Natural killer cell (primary cell): ENCODE measurements around the gene TSSK2. TPM values are rescaled to one million over a fixed set of nuclear protein-coding genes. Genes with fewer than 3 reads are reported as not detected.
"Not testable (repeated sequence)": the region's sequence is repeated elsewhere in the genome, so short reads cannot be mapped to it uniquely, and the experiment has no call there.

Experiments used
- ATAC-seq, 3 donors: fragments of 150-1000 bp in 2 of 3; fragments of 200-7000 bp in 1 of 3; cut with Tn5 transposase; 1 replicate in 1 of 3; 2 replicates in 2 of 3; pipeline ENCODE4 v1.10.0; 2021; ENCODE audit warnings: mild to moderate bottlenecking in 2 of 3, moderate library complexity in 2 of 3
- DNase-seq, 2 donors: peaks; one replicate each; pipeline versions ENCODE4 v3.0.0 to v3.0.0-alpha.2; 2013 to 2021; ENCODE audit warnings: mixed read lengths in 1 of 2
- H3K27ac ChIP-seq: one replicate; pipeline ENCODE4 v1.5.1; 2013; ENCODE audit warnings: mild to moderate bottlenecking, low read length
- H3K27me3 ChIP-seq: one replicate; pipeline ENCODE4 v1.6.1; 2013; ENCODE audit warnings: low read length; ENCODE audit not compliant: control insufficient read depth, insufficient read depth
- H3K36me3 ChIP-seq: one replicate; pipeline ENCODE4 v1.6.1; 2013; ENCODE audit warnings: low read length; ENCODE audit not compliant: control insufficient read depth, insufficient read depth
- H3K4me1 ChIP-seq: one replicate; pipeline ENCODE4 v1.6.1; 2013; ENCODE audit warnings: low read length; ENCODE audit not compliant: control insufficient read depth, insufficient read depth
- H3K4me3 ChIP-seq: one replicate; pipeline ENCODE4 v1.5.1; 2013; ENCODE audit warnings: low read length
- H3K9me3 ChIP-seq: one replicate; pipeline ENCODE4 v1.6.1; 2013; ENCODE audit warnings: low read length; ENCODE audit not compliant: control insufficient read depth, insufficient read depth
- H3K27ac Mint-ChIP-seq, 2 donors: one replicate each; pipeline ENCODE4 v1.8.0; 2022; ENCODE audit warnings: mild to moderate bottlenecking in 2 of 2, mixed read lengths in 2 of 2, moderate library complexity in 1 of 2
- H3K27me3 Mint-ChIP-seq, 2 donors: one replicate each; pipeline ENCODE4 v1.8.0; 2022; ENCODE audit warnings: low read depth in 2 of 2, mixed read lengths in 2 of 2
- H3K36me3 Mint-ChIP-seq: one replicate; pipeline ENCODE4 v1.8.0; 2022; ENCODE audit warnings: mixed read lengths
- H3K4me1 Mint-ChIP-seq, 2 donors: one replicate each; pipeline ENCODE4 v1.8.0; 2022; ENCODE audit warnings: mixed read lengths in 2 of 2
- H3K4me3 Mint-ChIP-seq: one replicate; pipeline ENCODE4 v1.8.0; 2022; ENCODE audit warnings: mild to moderate bottlenecking, moderate library complexity, mixed read lengths
- H3K9me3 Mint-ChIP-seq, 2 donors: one replicate each; pipeline ENCODE4 v1.8.0; 2022; ENCODE audit warnings: mixed read lengths in 2 of 2
- WGBS: methylation state at CpG from one replicate; pipeline ENCODE4 v1.1.7; 2013; ENCODE audit warnings: missing lambda C conversion rate; ENCODE audit not compliant: insufficient coverage; 5-methylcytosine and 5-hydroxymethylcytosine counted together
- intact Hi-C: fragments of 100-400 bp; cut with micrococcal nuclease; formaldehyde crosslinking; loops from one replicate; pipeline ENCODE4 v1.14.2; 2022
- total RNA-seq, 4 donors: library from RNA; stranded (reverse); fragments of 120-200 nt in 1 of 4; gene quantifications; one replicate each; pipeline versions ENCODE4 v1.2.3 to v1.2.4, GENCODE V29; 2013 to 2022
- TF ChIP-seq, protein P1 (sequence below): fragments of 200-600 bp; IDR thresholded peaks from one replicate; pipeline ENCODE4 v1.8.0; 2022; ENCODE audit warnings: antibody characterized with exemption

Gene TSSK2
- total RNA-seq, 3 donors from 2014 or later (not counting 1 experiment from before 2014, with no cell fraction given), result not detected

- no peaks in the 10 kb centered on the region for H3K9me3 ChIP-seq
- no peaks in the 10 kb centered on the region for H3K9me3 Mint-ChIP-seq
- peaks cover 6% of the 10 kb centered on the region for H3K4me1 ChIP-seq
- WGBS, result 54% methylated on average over 10 of the region's 10 CpGs
- DNase-seq (no peak), ATAC-seq (no peak)
- H3K27ac ChIP-seq, result no peak overlapping the region
- no peak overlapping the region for H3K4me3 ChIP-seq
- H3K4me1 Mint-ChIP-seq, result peaks cover 0 to 5% of the 10 kb centered on the region in 2 donors
- H3K36me3 Mint-ChIP-seq, result no peaks in the 10 kb centered on the region
- peaks cover 13% of the 10 kb centered on the region for H3K27me3 ChIP-seq
- H3K27ac Mint-ChIP-seq, result no peak overlapping the region
- peaks cover 38 to 43% of the 10 kb centered on the region in 2 donors for H3K27me3 Mint-ChIP-seq
- H3K4me3 Mint-ChIP-seq, result peak overlapping the region; percentile 31
- no peaks in the 10 kb centered on the region for H3K36me3 ChIP-seq
- intact Hi-C loops, result no loop called here
- TF ChIP-seq, protein P1, sequence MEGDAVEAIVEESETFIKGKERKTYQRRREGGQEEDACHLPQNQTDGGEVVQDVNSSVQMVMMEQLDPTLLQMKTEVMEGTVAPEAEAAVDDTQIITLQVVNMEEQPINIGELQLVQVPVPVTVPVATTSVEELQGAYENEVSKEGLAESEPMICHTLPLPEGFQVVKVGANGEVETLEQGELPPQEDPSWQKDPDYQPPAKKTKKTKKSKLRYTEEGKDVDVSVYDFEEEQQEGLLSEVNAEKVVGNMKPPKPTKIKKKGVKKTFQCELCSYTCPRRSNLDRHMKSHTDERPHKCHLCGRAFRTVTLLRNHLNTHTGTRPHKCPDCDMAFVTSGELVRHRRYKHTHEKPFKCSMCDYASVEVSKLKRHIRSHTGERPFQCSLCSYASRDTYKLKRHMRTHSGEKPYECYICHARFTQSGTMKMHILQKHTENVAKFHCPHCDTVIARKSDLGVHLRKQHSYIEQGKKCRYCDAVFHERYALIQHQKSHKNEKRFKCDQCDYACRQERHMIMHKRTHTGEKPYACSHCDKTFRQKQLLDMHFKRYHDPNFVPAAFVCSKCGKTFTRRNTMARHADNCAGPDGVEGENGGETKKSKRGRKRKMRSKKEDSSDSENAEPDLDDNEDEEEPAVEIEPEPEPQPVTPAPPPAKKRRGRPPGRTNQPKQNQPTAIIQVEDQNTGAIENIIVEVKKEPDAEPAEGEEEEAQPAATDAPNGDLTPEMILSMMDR, result no peak
Observed at GRCh38 chr22:19151329-19152191, 20.5 kb downstream of the TSSK2 start.

DNA sequence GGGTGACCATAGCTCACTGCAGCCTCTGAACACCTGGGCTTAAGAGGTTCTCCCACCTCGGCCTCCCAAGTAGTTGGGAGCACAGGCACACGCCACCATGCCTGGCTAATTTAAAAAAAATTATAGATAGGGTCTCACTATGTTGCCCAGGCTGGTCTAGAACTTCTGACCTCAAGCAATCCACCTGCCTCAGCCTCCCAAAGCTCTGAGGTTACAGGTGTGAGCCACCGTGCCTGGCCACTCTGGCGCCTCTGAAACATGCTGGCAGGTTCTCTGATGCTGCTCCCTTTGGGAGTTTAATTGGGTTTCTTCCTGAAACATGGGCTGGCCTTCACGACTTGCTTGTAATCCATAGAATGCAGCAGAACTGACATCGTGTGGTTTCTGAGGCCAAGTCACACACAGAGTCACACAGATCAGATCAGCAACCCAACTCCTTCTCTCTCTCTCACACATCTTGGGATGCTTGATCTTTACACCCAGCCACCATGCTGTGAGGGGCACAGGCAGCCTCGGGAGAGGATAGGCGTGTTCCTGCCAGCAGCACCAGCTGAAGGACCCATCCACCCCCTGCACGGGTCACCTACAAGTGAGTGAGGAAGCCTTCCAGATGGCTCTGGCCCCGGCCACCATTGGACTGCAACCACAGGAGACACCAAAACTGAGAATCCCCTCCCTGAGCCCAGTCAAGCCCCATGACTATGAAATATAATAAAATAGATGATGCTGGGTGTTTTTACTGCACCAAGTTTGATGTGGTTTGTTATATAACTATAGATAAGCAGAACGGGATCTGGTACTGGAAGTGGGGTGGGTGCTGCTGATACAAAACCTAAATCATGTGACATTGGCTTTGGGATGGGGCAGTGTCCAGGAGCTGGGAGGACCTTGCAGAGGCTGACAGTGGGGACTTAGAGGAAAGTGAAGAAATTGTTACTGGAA lies 22.1 kb downstream of the TSSK2 start:
- ATAC-seq, result no peak
- Mint-ChIP-seq H3K27ac (no peak overlapping the region), H3K9me3 (no peaks in the 10 kb centered on the region), H3K27me3 (peaks cover 28 to 32% of the 10 kb centered on the region in 2 donors), H3K4me1 (peaks cover 0 to 5% of the 10 kb centered on the region in 2 donors), H3K4me3 (no peak overlapping the region), H3K36me3 (no peaks in the 10 kb centered on the region)
- Histone ChIP-seq H3K27me3 (peaks cover 13% of the 10 kb centered on the region), H3K9me3 (no peaks in the 10 kb centered on the region), H3K27ac (no peak overlapping the region), H3K4me3 (no peak overlapping the region), H3K4me1 (peaks cover 6% of the 10 kb centered on the region), H3K36me3 (no peaks in the 10 kb centered on the region)
- TF ChIP-seq, protein P1, result no peak
- intact Hi-C loops, result no loop called here
- 52% methylated on average over 11 of the region's 11 CpGs for WGBS
- no peak for DNase-seq

GRCh38 chr22:19156109-19156508 lies 25.0 kb downstream of the TSSK2 start:
- H3K9me3 ChIP-seq, H3K9me3 Mint-ChIP-seq, intact Hi-C loops, H3K27ac Mint-ChIP-seq, H3K4me3 ChIP-seq, H3K4me3 Mint-ChIP-seq, H3K36me3 ChIP-seq, ATAC-seq, H3K36me3 Mint-ChIP-seq, DNase-seq, H3K27me3 ChIP-seq, H3K27ac ChIP-seq, H3K4me1 Mint-ChIP-seq, H3K4me1 ChIP-seq: not testable (repeated sequence)
- H3K27me3 Mint-ChIP-seq, result peaks cover 24 to 29% of the 10 kb centered on the region in 2 donors
- 87% methylated on average over 9 of the region's 9 CpGs for WGBS

- H3K27ac ChIP-seq, H3K36me3 ChIP-seq, H3K4me3 ChIP-seq, H3K4me3 Mint-ChIP-seq, H3K4me1 ChIP-seq, intact Hi-C loops, H3K27me3 ChIP-seq, H3K9me3 Mint-ChIP-seq, DNase-seq, H3K27ac Mint-ChIP-seq, ATAC-seq, H3K36me3 Mint-ChIP-seq, H3K9me3 ChIP-seq, H3K4me1 Mint-ChIP-seq: not testable (repeated sequence)
- H3K27me3 Mint-ChIP-seq, result peaks cover 5 to 16% of the 10 kb centered on the region in 2 donors
- WGBS, result 88% methylated on average over 11 of the region's 11 CpGs
Observed at GRCh38 chr22:19158649-19159048, 27.5 kb downstream of the TSSK2 start.
